ENCODE results near the gene EML4.

DNA sequence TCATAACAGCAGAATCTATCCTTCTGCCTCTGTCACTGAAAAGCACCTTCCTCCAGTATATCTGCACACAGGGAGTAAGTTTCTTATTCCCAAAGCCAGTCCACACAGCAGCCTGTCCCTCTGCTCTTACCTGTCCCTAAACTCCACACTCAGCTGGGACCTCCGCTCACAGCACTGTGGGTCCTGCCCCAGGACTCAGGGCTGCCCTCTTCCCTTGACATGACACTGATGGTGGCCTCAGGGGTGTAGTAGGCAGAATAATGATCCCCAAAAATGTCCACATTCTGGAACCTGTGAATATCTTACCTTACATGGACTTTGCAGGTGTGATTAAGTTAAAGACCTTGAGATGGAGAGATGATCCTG lies 39.7 kb upstream of the EML4 start:
- TF ChIP-seq POLR2A (IDR thresholded peaks at IDR 0.05) (no peak), POLR2AphosphoS5 (IDR thresholded peaks at IDR 0.05) (no peak)
- TF ChIP-seq, protein P1, sequence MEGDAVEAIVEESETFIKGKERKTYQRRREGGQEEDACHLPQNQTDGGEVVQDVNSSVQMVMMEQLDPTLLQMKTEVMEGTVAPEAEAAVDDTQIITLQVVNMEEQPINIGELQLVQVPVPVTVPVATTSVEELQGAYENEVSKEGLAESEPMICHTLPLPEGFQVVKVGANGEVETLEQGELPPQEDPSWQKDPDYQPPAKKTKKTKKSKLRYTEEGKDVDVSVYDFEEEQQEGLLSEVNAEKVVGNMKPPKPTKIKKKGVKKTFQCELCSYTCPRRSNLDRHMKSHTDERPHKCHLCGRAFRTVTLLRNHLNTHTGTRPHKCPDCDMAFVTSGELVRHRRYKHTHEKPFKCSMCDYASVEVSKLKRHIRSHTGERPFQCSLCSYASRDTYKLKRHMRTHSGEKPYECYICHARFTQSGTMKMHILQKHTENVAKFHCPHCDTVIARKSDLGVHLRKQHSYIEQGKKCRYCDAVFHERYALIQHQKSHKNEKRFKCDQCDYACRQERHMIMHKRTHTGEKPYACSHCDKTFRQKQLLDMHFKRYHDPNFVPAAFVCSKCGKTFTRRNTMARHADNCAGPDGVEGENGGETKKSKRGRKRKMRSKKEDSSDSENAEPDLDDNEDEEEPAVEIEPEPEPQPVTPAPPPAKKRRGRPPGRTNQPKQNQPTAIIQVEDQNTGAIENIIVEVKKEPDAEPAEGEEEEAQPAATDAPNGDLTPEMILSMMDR (IDR thresholded peaks at IDR 0.05), result no peak
